HG03354 (cell line): ENCODE results near the gene TMEM269.
A peak's percentile ranks its signal among the peaks of the same experiment; 100 is the strongest.
"Not testable (repeated sequence)": the region's sequence is repeated elsewhere in the genome, so short reads cannot be mapped to it uniquely, and the experiment has no call there.

ENCODE experiments used
- ATAC-seq: cut with Tn5 transposase; IDR thresholded peaks from one replicate; pipeline ENCODE4 v1.9.1; 2021; ENCODE audit warnings: mild to moderate bottlenecking; ENCODE audit not compliant: unreplicated experiment, poor library complexity, severe bottlenecking

Gene TMEM269

GRCh38 chr1:42768172-42768571 lies 16.6 kb upstream of the TMEM269 start:
- no peak for ATAC-seq

GRCh38 chr1:42769811-42770210 lies 15.0 kb upstream of the TMEM269 start:
- ATAC-seq: no peak

- ATAC-seq: no peak
Measured at GRCh38 chr1:42773420-42773819, 11.4 kb upstream of the TMEM269 start.

GRCh38 chr1:42774928-42775526 lies 9.8 kb upstream of the TMEM269 start:
- no peak for ATAC-seq

- ATAC-seq: no peak
Measured at GRCh38 chr1:42776502-42776901, 8.3 kb upstream of the TMEM269 start.

GRCh38 chr1:42777852-42778251 lies 6.9 kb upstream of the TMEM269 start:
- ATAC-seq: no peak

- no peak for ATAC-seq
Measured at GRCh38 chr1:42779725-42780124, 5.1 kb upstream of the TMEM269 start.

GRCh38 chr1:42780176-42780575 lies 4.6 kb upstream of the TMEM269 start:
- no peak for ATAC-seq

- no peak for ATAC-seq
Measured at GRCh38 chr1:42783092-42783491, 1.7 kb upstream of the TMEM269 start.

- no peak for ATAC-seq
Measured at GRCh38 chr1:42784547-42784945, 245 bp upstream of the TMEM269 start.

GRCh38 chr1:42786097-42786496 lies 1.3 kb downstream of the TMEM269 start:
- no peak for ATAC-seq

- no peak for ATAC-seq
Measured at GRCh38 chr1:42788021-42788420, 3.2 kb downstream of the TMEM269 start.

GRCh38 chr1:42793824-42794223 lies 9.0 kb downstream of the TMEM269 start:
- no peak for ATAC-seq

GRCh38 chr1:42797414-42797813 lies 12.6 kb downstream of the TMEM269 start:
- ATAC-seq: no peak

GRCh38 chr1:42797979-42798378 lies 13.2 kb downstream of the TMEM269 start:
- no peak for ATAC-seq

GRCh38 chr1:42801832-42802473 lies 17.2 kb downstream of the TMEM269 start:
- ATAC-seq: no peak

- no peak for ATAC-seq
Measured at GRCh38 chr1:42806171-42806570, 21.4 kb downstream of the TMEM269 start.

GRCh38 chr1:42806593-42806992 lies 21.8 kb downstream of the TMEM269 start:
- no peak for ATAC-seq

- no peak for ATAC-seq
Measured at GRCh38 chr1:42807056-42807668, 22.4 kb downstream of the TMEM269 start.

- ATAC-seq: not testable (repeated sequence)
Measured at GRCh38 chr1:42814815-42815214, 30.0 kb downstream of the TMEM269 start.

- peak; percentile 8 for ATAC-seq
Measured at GRCh38 chr1:42815941-42816584, 31.3 kb downstream of the TMEM269 start.
